Activated T-helper 1 cell treated with anti-CD3 and anti-CD28 coated beads, Interleukin-12 subunit alpha, Interleukin-12 subunit beta, Interleukin-2, Interleukin-4 antibody, amounts not matched to agents 30 ng/mL and 10 ng/mL and 1 ng/mL, durations not matched to agents 14 hours and 24 hours and 36 hours (primary cell): Measurements from ENCODE around the gene SLC39A1. TPM values are rescaled to one million over a fixed set of nuclear protein-coding genes. Genes with fewer than 3 reads are reported as not detected.

Source experiments
- DNase-seq: peaks from one replicate; pipeline ENCODE4 v3.0.0; 2021; ENCODE audit warnings: low spot score
- H3K27ac Mint-ChIP-seq: one replicate; pipeline ENCODE4 v1.8.0; 2021; ENCODE audit warnings: mild to moderate bottlenecking, mixed read lengths
- H3K27me3 Mint-ChIP-seq: one replicate; pipeline ENCODE4 v1.8.0; 2022; ENCODE audit warnings: mild to moderate bottlenecking, moderate library complexity, mixed read lengths; ENCODE audit not compliant: insufficient read depth
- H3K36me3 Mint-ChIP-seq: one replicate; pipeline ENCODE4 v1.8.0; 2021; ENCODE audit warnings: low read depth, mixed read lengths
- H3K4me1 Mint-ChIP-seq: one replicate; pipeline ENCODE4 v1.8.0; 2021; ENCODE audit warnings: low read depth, mixed read lengths
- H3K4me3 Mint-ChIP-seq: one replicate; pipeline ENCODE4 v1.8.0; 2021; ENCODE audit warnings: mild to moderate bottlenecking, moderate library complexity, mixed read lengths
- H3K9me3 Mint-ChIP-seq: one replicate; pipeline ENCODE4 v1.8.0; 2021; ENCODE audit warnings: mixed read lengths
- intact Hi-C: fragments of 100-400 bp; cut with micrococcal nuclease; formaldehyde crosslinking; loops from one replicate; pipeline ENCODE4 v1.15.1; 2024
- total RNA-seq: library from RNA; stranded (reverse); gene quantifications from 2 replicates; pipeline ENCODE4 v1.2.3, GENCODE V29; 2022

SLC39A1 gene
- total RNA-seq, 1 donor from 2014 or later: 76.1 TPM

- Mint-ChIP-seq H3K27ac (peak overlapping the region; percentile 81), H3K4me3 (peak overlapping the region; percentile 97), H3K9me3 (no peaks in the 10 kb centered on the region), H3K27me3 (no peaks in the 10 kb centered on the region), H3K4me1 (peaks cover 60% of the 10 kb centered on the region), H3K36me3 (peaks cover 27% of the 10 kb centered on the region)
- DNase-seq: peak; percentile 46
- intact Hi-C loops: loop anchor here (1.0 to 5.0 kb wide), 10 partner anchors 10 to 315 kb away; partner anchors contain the start of genes CREB3L4, DENND4B, HAX1 and INTS3
Observed at GRCh38 chr1:153957744-153958110, 5.6 kb downstream of the SLC39A1 start.

GRCh38 chr1:153956997-153957715 is 6.2 kb downstream of the SLC39A1 start:
- H3K27me3 Mint-ChIP-seq: no peaks in the 10 kb centered on the region
- intact Hi-C loops: loop anchor here (1.0 to 5.0 kb wide), 2 partner anchors 160 to 230 kb away; partner anchors contain the start of gene INTS3
- peaks cover 55% of the 10 kb centered on the region for H3K4me1 Mint-ChIP-seq
- peak overlapping the region; percentile 81 for H3K27ac Mint-ChIP-seq
- peaks cover 29% of the 10 kb centered on the region for H3K36me3 Mint-ChIP-seq
- no peak for DNase-seq
- peak overlapping the region; percentile 97 for H3K4me3 Mint-ChIP-seq
- H3K9me3 Mint-ChIP-seq: no peaks in the 10 kb centered on the region

- H3K27me3 Mint-ChIP-seq: no peaks in the 10 kb centered on the region
- intact Hi-C loops: loop anchor here (5.0 kb wide), 1 partner anchor 228 kb away; the partner anchor contains the start of gene INTS3
- peaks cover 42% of the 10 kb centered on the region for H3K36me3 Mint-ChIP-seq
- H3K27ac Mint-ChIP-seq: no peak overlapping the region
- H3K4me3 Mint-ChIP-seq: no peak overlapping the region
- H3K4me1 Mint-ChIP-seq: peaks cover 42% of the 10 kb centered on the region
- H3K9me3 Mint-ChIP-seq: no peaks in the 10 kb centered on the region
- no peak for DNase-seq
Observed at GRCh38 chr1:153954826-153955225, 8.5 kb downstream of the SLC39A1 start.

- peak overlapping the region; percentile 15 for H3K4me3 Mint-ChIP-seq
- H3K9me3 Mint-ChIP-seq: no peaks in the 10 kb centered on the region
- intact Hi-C loops: no loop called here
- peaks cover 34% of the 10 kb centered on the region for H3K4me1 Mint-ChIP-seq
- H3K36me3 Mint-ChIP-seq: peaks cover 39% of the 10 kb centered on the region
- no peaks in the 10 kb centered on the region for H3K27me3 Mint-ChIP-seq
- DNase-seq: no peak
- peak overlapping the region; percentile 80 for H3K27ac Mint-ChIP-seq
Observed at GRCh38 chr1:153953859-153954365, 9.4 kb downstream of the SLC39A1 start.

GRCh38 chr1:153951801-153952200 is 11.5 kb downstream of the SLC39A1 start:
- DNase-seq: no peak
- Mint-ChIP-seq H3K27ac (peak overlapping the region; percentile 58), H3K36me3 (peaks cover 43% of the 10 kb centered on the region), H3K27me3 (no peaks in the 10 kb centered on the region), H3K4me1 (peaks cover 32% of the 10 kb centered on the region), H3K9me3 (no peaks in the 10 kb centered on the region), H3K4me3 (no peak overlapping the region)
- intact Hi-C loops: no loop called here

- Mint-ChIP-seq H3K4me1 (peaks cover 28% of the 10 kb centered on the region), H3K27me3 (no peaks in the 10 kb centered on the region), H3K9me3 (no peaks in the 10 kb centered on the region), H3K36me3 (peaks cover 43% of the 10 kb centered on the region), H3K4me3 (no peak overlapping the region), H3K27ac (no peak overlapping the region)
- no peak for DNase-seq
- intact Hi-C loops: no loop called here
Observed at GRCh38 chr1:153951183-153951582, 12.2 kb downstream of the SLC39A1 start.

- intact Hi-C loops: loop anchor here (1.0 to 5.0 kb wide), 8 partner anchors 12 to 142 kb away; partner anchors contain the start of genes CRTC2, JTB, RAB13 and RPS27
- no peaks in the 10 kb centered on the region for H3K9me3 Mint-ChIP-seq
- H3K4me3 Mint-ChIP-seq: peak within 1 kb of the TSS; percentile 88
- no peaks in the 10 kb centered on the region for H3K27me3 Mint-ChIP-seq
- H3K4me1 Mint-ChIP-seq: peaks cover 35% of the 10 kb centered on the region
- H3K36me3 Mint-ChIP-seq: peaks cover 41% of the 10 kb centered on the region
- peak; percentile 74 for DNase-seq
- H3K27ac Mint-ChIP-seq: peak within 1 kb of the TSS; percentile 97
Observed at GRCh38 chr1:153946622-153947241, 16.6 kb downstream of the SLC39A1 start, which contains the start of gene DENND4B. Gene DENND4B, minus strand, starts transcription at chr1:153946718. Its CDS starts 2,344 bp downstream, at chr1:153944374.

- Mint-ChIP-seq H3K36me3 (peaks cover 42% of the 10 kb centered on the region), H3K27me3 (no peaks in the 10 kb centered on the region), H3K4me1 (peaks cover 35% of the 10 kb centered on the region), H3K4me3 (peak overlapping the region; percentile 88), H3K9me3 (no peaks in the 10 kb centered on the region), H3K27ac (peak overlapping the region; percentile 97)
- intact Hi-C loops: loop anchor here (1.0 to 5.0 kb wide), 11 partner anchors 12 to 149 kb away; partner anchors contain the start of genes CREB3L4, CRTC2, JTB and RAB13
- peak; percentile 63 for DNase-seq
Observed at GRCh38 chr1:153945795-153946621, 17.3 kb downstream of the SLC39A1 start.

GRCh38 chr1:153945131-153945794 is 18.1 kb downstream of the SLC39A1 start:
- Mint-ChIP-seq H3K4me3 (peak overlapping the region; percentile 88), H3K36me3 (peaks cover 41% of the 10 kb centered on the region), H3K4me1 (peaks cover 35% of the 10 kb centered on the region), H3K27ac (peak overlapping the region; percentile 97), H3K27me3 (no peaks in the 10 kb centered on the region), H3K9me3 (no peaks in the 10 kb centered on the region)
- DNase-seq: peak; percentile 72
- intact Hi-C loops: loop anchor here (1.0 to 5.0 kb wide), 4 partner anchors 22 to 148 kb away; partner anchors contain the start of gene CREB3L4

GRCh38 chr1:153944827-153945117 is 18.6 kb downstream of the SLC39A1 start:
- no peak for DNase-seq
- H3K27me3 Mint-ChIP-seq: no peaks in the 10 kb centered on the region
- H3K4me3 Mint-ChIP-seq: peak overlapping the region; percentile 88
- no peaks in the 10 kb centered on the region for H3K9me3 Mint-ChIP-seq
- H3K27ac Mint-ChIP-seq: peak overlapping the region; percentile 97
- peaks cover 35% of the 10 kb centered on the region for H3K4me1 Mint-ChIP-seq
- intact Hi-C loops: loop anchor here (1.0 to 5.0 kb wide), 4 partner anchors 21 to 147 kb away; partner anchors contain the start of gene CREB3L4
- H3K36me3 Mint-ChIP-seq: peaks cover 42% of the 10 kb centered on the region

GRCh38 chr1:153944005-153944826 is 19.1 kb downstream of the SLC39A1 start:
- DNase-seq: no peak
- no peaks in the 10 kb centered on the region for H3K27me3 Mint-ChIP-seq
- peak overlapping the region; percentile 97 for H3K27ac Mint-ChIP-seq
- intact Hi-C loops: no loop called here
- H3K9me3 Mint-ChIP-seq: no peaks in the 10 kb centered on the region
- H3K36me3 Mint-ChIP-seq: peaks cover 46% of the 10 kb centered on the region
- H3K4me3 Mint-ChIP-seq: peak overlapping the region; percentile 88
- H3K4me1 Mint-ChIP-seq: peaks cover 35% of the 10 kb centered on the region
